Colon (tissue), 2 donors: Measurements from ENCODE around the gene ADAM29.
"Not testable (repeated sequence)": the region's sequence is repeated elsewhere in the genome, so short reads cannot be mapped to it uniquely, and the experiment has no call there.

Experiments
- FAIRE-seq: peaks from 2 replicates; lab custom pipeline; 2012; peaks lifted over from hg19 to GRCh38; lab: Jason Lieb, UNC
- donor health status: control.
- donor health status: control.

Gene ADAM29

DNA sequence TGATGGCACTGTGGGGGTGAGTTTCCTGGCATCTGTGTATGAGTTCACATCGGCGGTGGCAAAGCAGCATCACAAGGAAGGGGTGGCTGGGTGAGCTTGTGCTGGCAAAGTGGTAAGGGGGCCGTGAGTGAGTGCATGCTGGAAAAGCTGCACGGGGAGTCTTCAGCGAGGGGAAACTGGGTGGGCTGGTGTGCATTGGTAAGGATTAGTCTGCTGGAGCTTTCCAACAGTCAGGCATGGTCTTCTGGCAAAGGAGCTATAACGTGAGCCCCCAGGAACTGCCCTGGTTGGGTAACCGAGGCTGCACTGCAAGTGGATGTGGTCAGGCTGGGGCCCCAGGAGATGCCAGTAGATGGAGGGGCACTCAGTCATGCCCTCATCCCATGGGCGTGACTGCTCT, 30.7 kb downstream of the ADAM29 start:
- no peak for FAIRE-seq

DNA sequence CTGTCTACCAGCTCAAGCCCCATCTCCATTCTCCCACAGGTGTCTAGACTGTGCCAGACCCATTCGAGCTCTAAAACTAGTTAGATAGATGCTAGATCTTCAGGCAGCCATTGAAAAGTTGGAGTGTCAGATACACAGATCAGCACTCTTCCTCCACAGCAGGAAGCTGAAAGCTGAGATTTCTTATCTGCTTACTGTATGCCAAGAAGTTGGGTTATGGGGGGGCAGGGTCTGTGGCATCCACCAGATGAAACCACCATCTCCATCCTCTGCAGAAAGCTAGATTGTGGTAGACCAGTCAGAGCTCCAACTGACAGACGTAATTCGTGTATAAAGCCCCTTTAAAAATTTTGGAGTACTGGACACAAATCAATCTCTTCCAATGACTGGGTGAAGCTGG, 54.8 kb downstream of the ADAM29 start:
- FAIRE-seq = no peak

DNA sequence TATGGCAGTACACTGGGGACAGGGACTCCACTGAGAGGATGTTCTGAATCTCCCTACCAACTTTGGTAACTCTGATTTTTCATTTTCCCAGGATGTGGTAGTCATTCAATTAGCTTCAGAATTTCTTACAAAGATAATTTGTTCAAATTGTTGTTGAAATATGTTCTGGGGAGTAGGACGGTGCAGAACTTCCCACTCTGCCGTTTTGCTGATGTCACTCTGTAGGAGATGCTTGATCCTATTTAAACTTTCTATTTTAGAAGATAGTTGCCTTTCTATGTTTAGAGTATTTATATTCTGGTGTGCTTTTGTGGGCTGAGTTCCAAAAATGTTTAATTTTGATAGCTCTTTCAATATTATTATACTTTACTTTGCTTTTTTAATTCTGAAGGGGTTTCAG, 55.2 kb downstream of the ADAM29 start:
- no peak for FAIRE-seq

DNA sequence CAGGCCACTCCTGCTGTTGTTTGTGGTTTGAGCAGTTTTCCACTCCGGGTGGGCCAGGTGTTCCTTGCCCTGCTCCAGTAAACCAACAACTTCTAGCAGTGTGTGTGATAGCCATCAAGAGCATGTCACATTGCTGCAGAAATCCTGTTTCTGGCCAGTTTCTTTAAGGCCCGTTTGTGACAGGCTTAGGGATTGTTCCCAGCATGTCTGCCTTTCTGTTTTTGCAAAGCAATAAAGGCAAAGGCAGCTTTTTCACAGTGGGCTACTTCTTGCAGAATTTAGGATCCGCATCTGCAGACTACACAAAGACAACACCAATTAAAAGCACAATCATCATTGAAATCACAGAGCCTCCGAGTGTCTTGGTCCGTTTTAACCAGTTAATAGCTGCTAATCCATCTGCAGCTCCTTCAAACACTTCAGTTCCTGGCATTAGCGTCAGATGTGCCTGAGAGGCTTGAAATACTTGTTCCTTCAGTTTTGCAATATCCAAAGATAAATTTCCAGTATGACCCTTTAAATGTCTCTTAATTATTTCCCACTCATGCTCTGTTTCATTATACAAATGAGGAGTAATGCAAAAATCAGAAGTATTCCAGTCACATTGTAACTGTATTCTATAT, 65.1 kb downstream of the ADAM29 start:
- no peak for FAIRE-seq

DNA sequence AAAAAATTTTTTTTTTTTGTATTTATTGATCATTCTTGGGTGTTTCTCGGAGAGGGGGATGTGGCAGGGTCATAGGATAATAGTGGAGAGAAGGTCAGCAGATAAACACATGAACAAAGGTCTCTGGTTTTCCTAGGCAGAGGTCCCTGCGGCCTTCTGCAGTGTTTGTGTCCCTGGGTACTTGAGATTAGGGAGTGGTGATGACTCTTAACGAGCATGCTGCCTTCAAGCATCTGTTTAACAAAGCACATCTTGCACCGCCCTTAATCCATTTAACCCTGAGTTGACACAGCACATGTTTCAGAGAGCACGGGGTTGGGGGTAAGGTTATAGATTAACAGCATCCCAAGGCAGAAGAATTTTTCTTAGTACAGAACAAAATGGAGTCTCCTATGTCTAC, 65.7 kb downstream of the ADAM29 start:
- not testable (repeated sequence) for FAIRE-seq

DNA sequence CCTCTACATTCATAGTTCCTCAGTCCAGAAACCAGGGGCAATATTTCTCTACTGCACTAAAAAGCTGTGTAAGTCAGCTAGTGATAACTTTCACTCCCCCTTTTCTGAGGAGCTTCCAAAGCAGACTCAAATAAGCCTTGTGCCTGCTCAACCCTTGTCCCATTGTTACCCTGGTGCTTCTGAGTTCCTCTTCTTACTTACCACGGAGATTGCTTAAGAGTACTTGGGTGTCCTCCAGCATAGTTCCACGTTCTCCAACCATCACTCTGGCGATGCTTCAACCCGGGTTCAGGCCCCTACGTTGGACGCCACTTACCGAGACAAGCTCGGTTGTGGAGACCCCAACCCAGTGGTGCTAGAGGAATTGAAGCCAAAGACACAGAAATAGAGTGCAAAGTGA, 71.6 kb downstream of the ADAM29 start:
- no peak for FAIRE-seq

DNA sequence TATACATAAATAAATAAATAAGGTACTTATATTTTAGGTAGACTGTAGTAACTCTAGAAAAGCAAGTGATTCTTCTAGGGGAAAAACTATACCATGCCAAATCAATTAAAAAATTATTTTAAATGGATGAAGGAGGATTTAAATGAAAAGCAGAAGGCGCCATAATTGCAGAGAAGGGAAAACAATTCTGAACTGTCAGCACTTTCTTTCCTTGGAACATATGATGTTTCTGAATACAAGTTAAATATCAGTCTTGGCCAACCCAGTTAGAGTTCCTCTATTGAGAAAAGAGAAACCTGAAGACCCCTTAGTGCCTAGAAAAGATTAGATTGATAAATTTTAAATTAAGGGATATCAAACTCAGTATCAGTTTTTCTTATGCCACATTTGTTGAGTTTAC, 75.8 kb downstream of the ADAM29 start:
- FAIRE-seq = no peak

DNA sequence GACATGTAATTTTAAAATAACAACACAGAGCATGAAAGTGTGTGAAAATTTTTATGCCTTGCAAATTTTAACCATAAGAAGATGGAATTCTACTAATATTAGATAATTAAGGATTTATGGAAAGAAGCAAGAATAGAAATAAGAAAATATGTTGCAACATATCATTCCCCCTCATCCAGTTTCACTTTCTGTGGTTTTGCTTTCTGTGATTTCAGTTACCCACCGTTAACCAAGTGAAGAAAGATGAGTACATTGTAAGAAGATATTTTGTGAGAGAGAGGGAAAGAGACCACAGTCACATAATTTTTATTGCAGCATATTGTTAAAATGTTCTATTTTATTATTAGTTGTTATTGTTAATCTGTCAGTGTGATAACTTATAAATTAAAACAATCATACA, 77.9 kb downstream of the ADAM29 start:
- no peak for FAIRE-seq

DNA sequence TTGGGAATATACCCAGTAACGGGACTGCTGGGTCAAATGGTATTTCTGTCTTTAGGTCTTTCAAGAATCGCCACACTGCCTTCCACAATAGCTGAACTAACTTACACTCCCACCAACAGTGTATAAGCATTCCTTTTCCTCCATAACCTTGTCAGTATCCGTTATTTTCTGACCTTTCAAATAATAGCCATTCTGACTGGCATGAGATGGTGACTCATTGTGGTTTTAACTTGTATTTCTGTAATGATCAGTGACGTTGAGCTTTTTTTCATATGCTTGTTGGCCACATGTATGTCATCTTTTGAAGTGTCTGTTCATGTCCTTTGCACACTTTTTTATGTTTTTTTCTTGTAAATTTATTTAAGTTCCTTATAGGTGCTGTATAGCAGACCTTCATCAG, 81.2 kb downstream of the ADAM29 start:
- no peak for FAIRE-seq

DNA sequence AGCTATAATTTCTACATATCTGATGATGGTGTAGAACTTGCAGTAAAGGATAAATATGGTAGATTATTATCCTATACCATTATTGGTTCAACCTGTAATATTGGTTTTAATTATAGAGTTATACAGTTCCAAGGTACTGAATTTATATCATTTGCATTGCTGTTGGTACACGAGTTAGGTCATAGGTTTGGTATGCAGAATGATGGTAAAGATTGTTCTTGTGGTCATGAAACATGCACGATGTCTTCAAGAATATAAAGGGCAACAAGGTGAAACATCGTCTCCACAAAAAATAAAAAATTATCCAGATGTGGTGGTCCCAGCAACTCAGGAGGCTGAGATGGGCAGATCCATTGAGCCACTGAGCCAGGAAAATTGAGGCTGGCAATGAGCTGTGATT, 99.6 kb downstream of the ADAM29 start:
- no peak for FAIRE-seq

DNA sequence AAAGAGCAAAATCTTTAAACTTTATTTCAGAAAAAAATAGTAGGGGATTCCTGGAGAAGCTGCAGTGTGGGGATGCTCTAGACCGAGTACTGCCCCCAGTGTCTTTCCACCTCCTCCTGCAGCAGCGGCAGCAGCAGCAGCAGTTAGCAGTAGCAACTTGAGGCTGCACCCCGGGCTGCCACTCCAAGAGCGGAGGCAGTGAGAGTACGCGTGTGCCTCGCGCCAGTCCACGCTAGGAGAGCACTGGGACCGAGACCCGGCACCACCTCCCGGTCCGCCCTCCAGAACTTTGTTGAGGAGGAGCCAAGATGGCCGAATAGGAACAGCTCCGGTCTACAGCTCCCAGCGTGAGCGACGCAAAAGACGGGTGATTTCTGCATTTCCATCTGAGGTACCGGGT, 101.3 kb downstream of the ADAM29 start:
- FAIRE-seq = not testable (repeated sequence)
